Heart left ventricle (tissue), 16 donors: Measurements from ENCODE around the gene TANGO6. TPM values are rescaled to one million over a fixed set of nuclear protein-coding genes. Genes with fewer than 3 reads are reported as not detected.

Experiments
- ATAC-seq, 4 donors: fragments of 200-7000 bp; cut with Tn5 transposase; one replicate each; pipeline ENCODE4 v1.9.1; 2020 to 2022; ENCODE audit warnings: moderate library complexity in 4 of 4, mild to moderate bottlenecking in 3 of 4, moderate number of reproducible peaks in 1 of 4
- DNase-seq, 5 donors: peaks; one replicate each; pipeline ENCODE4 v3.0.0-alpha.2; 2020
- H3K27ac ChIP-seq, 12 donors: fragments of 200-600 bp; sonication (generic) in 4 of 12; one replicate each; pipeline versions ENCODE4 v1.5.0 to v1.8.0; 2016 to 2022; ENCODE audit warnings: mild to moderate bottlenecking in 2 of 12
- H3K27me3 ChIP-seq, 9 donors: fragments of 200-600 bp; sonication (generic) in 2 of 9; one replicate each; pipeline versions ENCODE4 v1.5.1 to v1.8.0; 2016 to 2022; ENCODE audit warnings: mild to moderate bottlenecking in 3 of 9
- H3K36me3 ChIP-seq, 9 donors: fragments of 200-600 bp; sonication (generic) in 2 of 9; one replicate each; pipeline versions ENCODE4 v1.5.0 to v1.8.0; 2018 to 2022; ENCODE audit warnings: mild to moderate bottlenecking in 2 of 9
- H3K4me1 ChIP-seq, 12 donors: fragments of 200-600 bp; sonication (generic) in 4 of 12; one replicate each; pipeline versions ENCODE4 v1.5.0 to v1.8.0; 2016 to 2022; ENCODE audit warnings: mild to moderate bottlenecking in 3 of 12
- H3K4me3 ChIP-seq, 12 donors: fragments of 200-600 bp; sonication (generic) in 4 of 12; one replicate each; pipeline versions ENCODE4 v1.5.0 to v1.8.0; 2017 to 2022; ENCODE audit warnings: mild to moderate bottlenecking in 9 of 12, moderate library complexity in 4 of 12
- H3K9me3 ChIP-seq, 12 donors: fragments of 200-600 bp; sonication (generic) in 4 of 12; one replicate each; pipeline versions ENCODE4 v1.5.0 to v1.8.0; 2016 to 2022; ENCODE audit warnings: mild to moderate bottlenecking in 1 of 12
- POLR2A ChIP-seq, 2 donors: fragments of 450-650 bp; IDR thresholded peaks; one replicate each; pipeline ENCODE4 v1.6.1; 2017; ENCODE audit warnings: antibody characterized with exemption in 2 of 2, mild to moderate bottlenecking in 2 of 2, moderate library complexity in 2 of 2
- WGBS, 4 donors: extraction: QIAGEN DNeasy Blood & Tissue Kit in 2 of 4; methylation state at CpG; one replicate each; pipeline versions ENCODE4 v1.1.5 to v1.1.7; 2013 to 2018; 5-methylcytosine and 5-hydroxymethylcytosine counted together
- intact Hi-C, 10 donors: fragments of 100-400 bp; cut with DNase I; formaldehyde crosslinking; loops; one replicate each; pipeline versions ENCODE4 v1.11.1 to v1.14.2; 2022
- polyA plus RNA-seq, 2 donors: library from polyadenylated mRNA; stranded (reverse); fragments of 200-250 nt; gene quantifications; one replicate each; pipeline ENCODE4 v1.2.3, GENCODE V29; 2013
- total RNA-seq, 9 donors: library from RNA; depleted of rRNA in 2 of 9; stranded (reverse); fragments of >200 nt in 2 of 9; fragmentation: NEBNext Ultra II Directional in 3 of 9; extraction: Animal tissue kit (Norgen Biotek cat#: 25700) in 3 of 9; gene quantifications; one replicate each; pipeline versions ENCODE4 v1.1.0 to v1.2.4, GENCODE V29; 2016 to 2023
- TF ChIP-seq, protein P1 (sequence below), 12 donors: fragments of 200-600 bp; sonication (generic) in 4 of 12; IDR thresholded peaks; one replicate each; pipeline versions ENCODE4 v1.5.0 to v1.8.0; 2018 to 2022; ENCODE audit warnings: antibody characterized with exemption in 12 of 12, mild to moderate bottlenecking in 5 of 12
- donor health status: ischemic (EF 13 %, LVEDD 7.1; RV severe dilation, severe dysfunction).
- donor health status: healthy with polysubstance abuse.
- donor health status: DM: no; HTN: yes; CAD: no.
- donor health status: DM: no; HTN: no; CAD: no.
- donor health status: ischemic (EF 25% LVEDD 6.9; RV normal size, moderate dysfunction).
- donor health status: ischemic (EF 25% LVEDD 5.7; RV mildly dilated, moderate dysfunction).
- donor health status: healthy.
- donor health status: DM: yes; HTN: yes; CAD: no.
- donor health status: ischemic (EF 35%, LVEDD 5.7; RV mildly dilated, moderate dysfunction).
- donor health status: nonischemic (EF 11% LVEDD 7.7; RV severe dilation, severe dysfunction).
- donor health status: DM: yes; HTN: yes; CAD: no.
- donor health status: PGD.
- donor health status: ischemic (EF 29% LVEDD 5.4; RV normal size, mild dysfunction).
- donor health status: nonischemic (EF 23%, LVEDD 6.1; RV moderate dilation, normal function).

The TANGO6 gene
- total and polyA plus RNA-seq, 11 donors, result 1.8 to 14.1 (median 8.8) TPM

DNA sequence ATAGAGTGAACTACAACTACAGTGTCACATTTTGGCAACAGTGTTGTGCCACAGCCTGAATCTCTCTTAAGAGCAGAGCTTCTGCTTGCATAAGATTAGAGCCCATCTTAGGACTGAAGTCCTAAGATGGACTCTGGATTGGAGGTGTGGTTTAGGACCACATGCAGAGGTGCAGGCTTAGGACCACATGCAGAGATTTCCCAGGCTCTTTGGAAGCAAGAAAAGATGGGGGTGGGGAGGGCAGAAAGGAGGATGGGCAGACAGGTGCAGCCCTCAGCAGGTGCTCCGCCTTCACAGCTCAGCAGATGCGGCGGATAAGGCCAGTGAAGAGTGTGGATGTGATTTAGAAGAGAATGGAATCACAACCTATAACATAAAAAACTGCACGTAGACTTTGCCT lies 128.7 kb downstream of the TANGO6 start:
- intact Hi-C loops, result loop anchor here in 3 of 10 donors (10.0 kb wide), 2 partner anchors 133 to 143 kb away; partner anchors contain the start of gene HAS3 (in 2 of the 3)
- WGBS, 4 donors, result 91 to 97% (median 94%) methylated on average over 4 of the region's 4 CpGs
- no peak for ATAC-seq

DNA sequence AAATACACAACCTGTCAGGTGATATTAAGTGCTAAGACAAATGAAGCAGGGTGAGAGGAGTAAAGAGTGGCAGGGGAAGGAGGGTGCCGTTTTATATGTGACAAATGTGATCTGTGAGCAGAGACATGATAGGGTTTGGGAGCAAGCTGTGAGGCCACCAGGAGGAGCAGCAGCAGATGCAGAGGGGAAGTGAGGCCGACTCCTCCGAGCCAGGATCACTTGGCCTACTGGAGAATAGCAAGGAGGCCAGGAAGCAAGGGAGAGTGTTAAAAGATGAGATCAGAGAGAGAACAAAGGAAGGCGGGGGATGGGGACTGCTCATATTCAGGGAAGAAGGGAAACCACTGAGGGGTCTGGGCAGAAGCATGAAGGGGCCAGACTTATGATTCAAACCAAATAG lies 129.4 kb downstream of the TANGO6 start:
- DNase-seq (peak in 1 of 5 donors; percentile 20), ATAC-seq (peak in 1 of 4 donors; percentile 72)
- no peak overlapping the region for H3K4me3 ChIP-seq
- H3K9me3 ChIP-seq, result no peaks in the 10 kb centered on the region
- H3K27me3 ChIP-seq, result no peaks in the 10 kb centered on the region
- WGBS, 4 donors, result 45 to 57% (median 52%) methylated on average over 4 of the region's 4 CpGs
- H3K36me3 ChIP-seq, result peaks cover 0 to 42% (median 29%) of the 10 kb centered on the region in 9 donors
- H3K4me1 ChIP-seq, result peaks cover 0 to 5% (median 0%) of the 10 kb centered on the region in 12 donors
- no peak for TF ChIP-seq POLR2A (IDR thresholded peaks at IDR 0.05)
- TF ChIP-seq, protein P1, sequence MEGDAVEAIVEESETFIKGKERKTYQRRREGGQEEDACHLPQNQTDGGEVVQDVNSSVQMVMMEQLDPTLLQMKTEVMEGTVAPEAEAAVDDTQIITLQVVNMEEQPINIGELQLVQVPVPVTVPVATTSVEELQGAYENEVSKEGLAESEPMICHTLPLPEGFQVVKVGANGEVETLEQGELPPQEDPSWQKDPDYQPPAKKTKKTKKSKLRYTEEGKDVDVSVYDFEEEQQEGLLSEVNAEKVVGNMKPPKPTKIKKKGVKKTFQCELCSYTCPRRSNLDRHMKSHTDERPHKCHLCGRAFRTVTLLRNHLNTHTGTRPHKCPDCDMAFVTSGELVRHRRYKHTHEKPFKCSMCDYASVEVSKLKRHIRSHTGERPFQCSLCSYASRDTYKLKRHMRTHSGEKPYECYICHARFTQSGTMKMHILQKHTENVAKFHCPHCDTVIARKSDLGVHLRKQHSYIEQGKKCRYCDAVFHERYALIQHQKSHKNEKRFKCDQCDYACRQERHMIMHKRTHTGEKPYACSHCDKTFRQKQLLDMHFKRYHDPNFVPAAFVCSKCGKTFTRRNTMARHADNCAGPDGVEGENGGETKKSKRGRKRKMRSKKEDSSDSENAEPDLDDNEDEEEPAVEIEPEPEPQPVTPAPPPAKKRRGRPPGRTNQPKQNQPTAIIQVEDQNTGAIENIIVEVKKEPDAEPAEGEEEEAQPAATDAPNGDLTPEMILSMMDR (IDR thresholded peaks at IDR 0.05), result peak in 5 of 12 donors; percentile 11 to 31 (median 28)
- intact Hi-C loops, result loop anchor here in 3 of 10 donors (10.0 kb wide), 2 partner anchors 132 to 142 kb away; partner anchors contain the start of gene HAS3 (in 2 of the 3)
- no peak overlapping the region for H3K27ac ChIP-seq

More for the DNA sequence above, 128.7 kb downstream of the TANGO6 start:
- Histone ChIP-seq H3K4me3 (no peak overlapping the region), H3K4me1 (peaks cover 0 to 5% (median 0%) of the 10 kb centered on the region in 12 donors), H3K27me3 (no peaks in the 10 kb centered on the region), H3K9me3 (no peaks in the 10 kb centered on the region), H3K27ac (no peak overlapping the region), H3K36me3 (peaks cover 0 to 38% (median 29%) of the 10 kb centered on the region in 9 donors)
- no peak for TF ChIP-seq POLR2A (IDR thresholded peaks at IDR 0.05)
- TF ChIP-seq, protein P1 (IDR thresholded peaks at IDR 0.05), result no peak
- DNase-seq, result no peak

DNA sequence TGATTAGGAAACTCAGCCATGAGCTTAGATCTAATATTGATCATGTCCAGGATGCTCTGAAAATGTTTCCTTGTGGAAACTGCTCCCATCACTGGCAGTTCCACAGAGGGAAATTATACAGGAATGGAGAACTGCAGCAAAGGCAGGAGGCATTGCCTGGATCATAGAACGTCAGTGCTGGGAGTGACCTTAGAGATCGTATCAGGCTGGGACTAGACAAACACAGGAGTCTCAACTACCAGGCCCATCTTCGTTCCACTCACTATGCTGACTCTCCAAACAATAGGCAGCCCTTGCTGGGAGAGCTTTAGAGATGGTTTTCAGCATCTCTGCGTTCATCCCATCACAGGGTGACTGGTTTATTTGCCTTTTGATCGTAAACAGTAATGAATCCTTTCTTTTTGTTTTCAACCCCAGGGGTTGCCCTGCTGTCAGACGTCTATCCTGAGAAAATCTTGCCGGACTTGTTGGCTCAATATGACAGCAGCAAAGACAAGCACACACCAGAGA lies 130.3 kb downstream of the TANGO6 start:
- no peak for TF ChIP-seq POLR2A (IDR thresholded peaks at IDR 0.05)
- TF ChIP-seq, protein P1 (IDR thresholded peaks at IDR 0.05), result no peak
- intact Hi-C loops, result loop anchor here in 3 of 10 donors (10.0 kb wide), 2 partner anchors 131 to 141 kb away; partner anchors contain the start of gene HAS3 (in 2 of the 3)
- H3K27ac ChIP-seq, result no peak overlapping the region
- no peak overlapping the region for H3K4me3 ChIP-seq
- DNase-seq (no peak), ATAC-seq (no peak)
- peaks cover 0 to 5% (median 0%) of the 10 kb centered on the region in 12 donors for H3K4me1 ChIP-seq
- H3K27me3 ChIP-seq, result no peaks in the 10 kb centered on the region
- peaks cover 0 to 50% (median 29%) of the 10 kb centered on the region in 9 donors for H3K36me3 ChIP-seq
- H3K9me3 ChIP-seq, result no peaks in the 10 kb centered on the region
- WGBS, 4 donors, result 85 to 95% (median 91%) methylated on average over 7 of the region's 7 CpGs

DNA sequence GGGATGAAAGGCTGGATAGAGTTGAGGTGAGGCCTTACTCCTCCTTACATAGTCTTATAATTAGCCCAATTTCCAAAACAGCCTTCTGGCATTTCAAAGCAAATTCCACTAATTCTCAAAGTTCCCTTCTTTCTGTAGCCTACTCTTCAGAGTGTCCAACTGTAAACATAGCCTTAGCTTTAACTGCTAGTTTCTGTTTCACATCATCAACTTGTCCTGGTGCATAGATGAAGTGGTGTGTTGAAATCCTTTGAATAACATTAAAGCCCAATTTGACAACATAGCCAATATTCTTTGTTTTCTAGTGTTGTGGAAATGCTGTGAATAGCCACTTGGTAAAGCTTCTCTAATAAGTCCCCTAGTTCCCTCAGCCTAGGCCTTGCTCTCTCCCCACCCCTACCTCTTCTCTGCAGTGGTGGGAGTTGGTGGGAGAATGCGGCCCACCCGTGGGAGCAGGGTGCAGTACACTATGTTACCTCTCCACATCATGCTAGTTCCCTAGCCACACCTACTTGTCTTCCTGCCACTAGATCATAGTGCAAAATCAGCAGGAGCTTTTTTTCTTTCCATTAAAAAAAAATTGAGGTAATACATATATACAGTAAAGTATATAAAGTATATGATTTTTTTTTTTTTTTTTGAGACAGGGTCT lies 135.1 kb downstream of the TANGO6 start:
- 81 to 90% (median 86%) methylated on average over 2 of the region's 2 CpGs for WGBS, 4 donors
- Histone ChIP-seq H3K4me1 (no peaks in the 10 kb centered on the region), H3K4me3 (no peak overlapping the region), H3K36me3 (peaks cover 0 to 56% (median 31%) of the 10 kb centered on the region in 9 donors), H3K27ac (no peak overlapping the region), H3K9me3 (no peaks in the 10 kb centered on the region), H3K27me3 (no peaks in the 10 kb centered on the region)
- intact Hi-C loops, result loop anchor here in 3 of 10 donors (10.0 kb wide), 2 partner anchors 126 to 136 kb away; partner anchors contain the start of gene HAS3 (in 2 of the 3)
- no peak for TF ChIP-seq POLR2A (IDR thresholded peaks at IDR 0.05)
- DNase-seq, result no peak
- ATAC-seq, result no peak
